DND-41 (cell line): ENCODE measurements around the gene MED12L.

Experiments
- ATAC-seq: fragments of 200-7000 bp; cut with Tn5 transposase; 3 replicates; pipeline ENCODE4 v1.9.1; 2021; ENCODE audit warnings: low read depth; ENCODE audit not compliant: insufficient read depth
- DNase-seq: peaks from one replicate; pipeline ENCODE4 v3.0.0-alpha.2; 2020
- H2AFZ ChIP-seq: 2 replicates; pipeline ENCODE4 v1.6.0; 2012; ENCODE audit warnings: low read depth, low read length
- H3K27ac ChIP-seq: 2 replicates; pipeline ENCODE4 v1.5.1; 2012; ENCODE audit warnings: low read length, inconsistent platforms
- H3K27me3 ChIP-seq: fragments of 200-600 bp; sonication (generic); 2 replicates; pipeline ENCODE4 v1.6.0; 2012; ENCODE audit warnings: low read length, mild to moderate bottlenecking, inconsistent platforms; ENCODE audit not compliant: insufficient read depth, poor library complexity
- H3K36me3 ChIP-seq: 2 replicates; pipeline ENCODE4 v1.5.1; 2012; ENCODE audit warnings: low read length, inconsistent platforms; ENCODE audit not compliant: insufficient read depth
- H3K4me1 ChIP-seq: 2 replicates; pipeline ENCODE4 v1.5.1; 2012; ENCODE audit warnings: mild to moderate bottlenecking, low read length; ENCODE audit not compliant: insufficient read depth
- H3K4me2 ChIP-seq: 2 replicates; pipeline ENCODE4 v1.6.0; 2012; ENCODE audit warnings: mild to moderate bottlenecking, moderate library complexity, low read length, inconsistent platforms; ENCODE audit not compliant: insufficient read depth
- H3K4me3 ChIP-seq, 2 experiments: fragments of 200-600 bp in 1 of 2; shearing (Covaris generic) in 1 of 2; 2 replicates each; pipeline ENCODE4 v1.5.1; 2012 to 2016; ENCODE audit warnings: inconsistent platforms in 2 of 2, low read length in 2 of 2, mild to moderate bottlenecking in 2 of 2, low read depth in 1 of 2, moderate library complexity in 1 of 2
- H3K79me2 ChIP-seq: 2 replicates; pipeline ENCODE4 v1.6.0; 2012; ENCODE audit warnings: low read length, inconsistent platforms; ENCODE audit not compliant: insufficient read depth
- H3K9ac ChIP-seq: 2 replicates; pipeline ENCODE4 v1.6.0; 2012; ENCODE audit warnings: low read depth, mild to moderate bottlenecking, inconsistent platforms, low read length, moderate library complexity
- H3K9me3 ChIP-seq: 2 replicates; pipeline ENCODE4 v1.5.1; 2012; ENCODE audit warnings: low read length, moderate library complexity, mild to moderate bottlenecking, inconsistent platforms; ENCODE audit not compliant: insufficient read depth, severe bottlenecking
- H4K20me1 ChIP-seq: 2 replicates; pipeline ENCODE4 v1.6.0; 2012; ENCODE audit warnings: low read length; ENCODE audit not compliant: insufficient read depth
- CTCF ChIP-seq: IDR thresholded peaks from 2 replicates; pipeline ENCODE4 v1.5.1; 2012; ENCODE audit warnings: borderline replicate concordance, low read length, moderate library complexity, mild to moderate bottlenecking; ENCODE audit not compliant: poor library complexity, severe bottlenecking; ENCODE audit errors: extremely low read depth
- EZH2 ChIP-seq: IDR thresholded peaks from 3 replicates; pipeline ENCODE4 v1.6.1; 2012; ENCODE audit warnings: borderline replicate concordance, low read depth, mild to moderate bottlenecking, moderate library complexity, low read length, inconsistent platforms; ENCODE audit not compliant: severe bottlenecking

The MED12L gene

GRCh38 chr3:151082880-151083838 lies 2.3 kb upstream of the MED12L start:
- Histone ChIP-seq H3K4me1 (peaks cover 21% of the 10 kb centered on the region), H3K4me3 (no peak overlapping the region), H3K27ac (no peak overlapping the region), H4K20me1 (no peaks in the 10 kb centered on the region), H3K4me2 (no peak overlapping the region), H3K9ac (no peak overlapping the region), H3K79me2 (no peaks in the 10 kb centered on the region), H3K36me3 (no peaks in the 10 kb centered on the region), H3K9me3 (no peaks in the 10 kb centered on the region), H2AFZ (no peak overlapping the region), H3K27me3 (peaks cover 41% of the 10 kb centered on the region)
- TF ChIP-seq CTCF, result no peak
- no peak for TF ChIP-seq EZH2
- ATAC-seq (no peak), DNase-seq (no peak)

- Histone ChIP-seq H3K4me1 (peaks cover 29% of the 10 kb centered on the region), H3K9me3 (no peaks in the 10 kb centered on the region), H3K4me2 (peak overlapping the region; percentile 69), H3K36me3 (0 out of 2 replicates have a peak, but pooled peaks cover 3% of the 10 kb centered on the region), H3K27me3 (peaks cover 36% of the 10 kb centered on the region), H3K9ac (peak overlapping the region; percentile 70; the same call in 1 of the 2 replicates), H3K27ac (no peak overlapping the region), H3K4me3 (peak overlapping the region in 1 of 2 experiments; percentile 63; a peak in 2 of 4 replicates), H3K79me2 (no peaks in the 10 kb centered on the region), H4K20me1 (no peaks in the 10 kb centered on the region), H2AFZ (peak overlapping the region; percentile 76)
- DNase-seq (no peak), ATAC-seq (no peak)
- TF ChIP-seq EZH2 (no peak), CTCF (no peak)
Observed at GRCh38 chr3:151084893-151085226, 604 bp upstream of the MED12L start.

- peaks cover 31% of the 10 kb centered on the region for H3K27me3 ChIP-seq
- no peaks in the 10 kb centered on the region for H3K9me3 ChIP-seq
- H3K4me3 ChIP-seq, result peak overlapping the region; percentile 63 to 72; a peak in 3 of 4 replicates
- DNase-seq, result peak; percentile 35
- no peak for TF ChIP-seq CTCF
- TF ChIP-seq EZH2, result no peak
- peak; percentile 30 for ATAC-seq
- H3K9ac ChIP-seq, result peak overlapping the region; percentile 70
- 0 out of 2 replicates have a peak, but pooled peaks cover 4% of the 10 kb centered on the region for H3K36me3 ChIP-seq
- peaks cover 29% of the 10 kb centered on the region for H3K4me1 ChIP-seq
- H3K27ac ChIP-seq, result peak overlapping the region; percentile 52; the same call in 1 of the 2 replicates
- peak overlapping the region; percentile 69 for H3K4me2 ChIP-seq
- no peaks in the 10 kb centered on the region for H3K79me2 ChIP-seq
- H4K20me1 ChIP-seq, result no peaks in the 10 kb centered on the region
- H2AFZ ChIP-seq, result peak overlapping the region; percentile 76
Observed at GRCh38 chr3:151085889-151086483, 522 bp downstream of the MED12L start.
